CD8-positive, alpha-beta memory T cell (primary cell): ENCODE results near the gene RHOB. TPM values are rescaled to one million over a fixed set of nuclear protein-coding genes. Genes with fewer than 3 reads are reported as not detected.

Experiments
- CTCF ChIA-PET: fragments of 350-600 bp; sonication (Branson Sonifier 250); formaldehyde crosslinking; loops from one replicate; lab custom pipeline; 2021; ENCODE audit warnings: antibody characterized with exemption; lab: Charles Lee
- POLR2A ChIA-PET: fragments of 350-600 bp; sonication (Branson Sonifier 250); formaldehyde crosslinking; loops from one replicate; lab custom pipeline; 2021; ENCODE audit warnings: antibody characterized with exemption; lab: Charles Lee
- DNase-seq, 5 donors: peaks; one replicate each; pipeline versions ENCODE4 v3.0.0 to v3.0.0-alpha.2; 2020 to 2022; ENCODE audit warnings: mixed read lengths in 1 of 5
- H3K27ac ChIP-seq: one replicate; pipeline ENCODE4 v1.7.0; 2013; ENCODE audit warnings: low read depth, mild to moderate bottlenecking, low read length, moderate library complexity
- H3K27me3 ChIP-seq: 2 replicates; pipeline ENCODE4 v1.7.0; 2013; ENCODE audit warnings: low read length, mild to moderate bottlenecking; ENCODE audit not compliant: insufficient read depth, poor library complexity, severe bottlenecking
- H3K36me3 ChIP-seq: 2 replicates; pipeline ENCODE4 v1.7.0; 2013; ENCODE audit warnings: mild to moderate bottlenecking, low read length, moderate library complexity; ENCODE audit not compliant: insufficient read depth
- H3K4me1 ChIP-seq: 2 replicates; pipeline ENCODE4 v1.7.0; 2013; ENCODE audit warnings: mild to moderate bottlenecking, low read length, moderate library complexity; ENCODE audit not compliant: insufficient read depth
- H3K4me3 ChIP-seq: 2 replicates; pipeline ENCODE4 v1.7.0; 2013; ENCODE audit warnings: mild to moderate bottlenecking, low read length
- H3K9me3 ChIP-seq: 2 replicates; pipeline ENCODE4 v1.7.0; 2013; ENCODE audit warnings: mild to moderate bottlenecking, low read length
- H3K27ac Mint-ChIP-seq, 8 donors: one replicate each; pipeline ENCODE4 v1.8.0; 2020 to 2021; ENCODE audit warnings: mixed read lengths in 8 of 8, mild to moderate bottlenecking in 6 of 8, inconsistent platforms in 3 of 8, moderate library complexity in 3 of 8
- H3K27me3 Mint-ChIP-seq, 2 donors: one replicate each; pipeline ENCODE4 v1.8.0; 2020 to 2021; ENCODE audit warnings: mixed read lengths in 2 of 2, mild to moderate bottlenecking in 1 of 2, moderate library complexity in 1 of 2
- H3K36me3 Mint-ChIP-seq, 3 donors: one replicate each; pipeline ENCODE4 v1.8.0; 2020 to 2021; ENCODE audit warnings: mixed read lengths in 3 of 3, inconsistent platforms in 1 of 3, mild to moderate bottlenecking in 1 of 3
- H3K4me1 Mint-ChIP-seq, 3 donors: one replicate each; pipeline ENCODE4 v1.8.0; 2020 to 2021; ENCODE audit warnings: mixed read lengths in 3 of 3, inconsistent platforms in 1 of 3, mild to moderate bottlenecking in 1 of 3
- H3K4me3 Mint-ChIP-seq, 7 donors: one replicate each; pipeline ENCODE4 v1.8.0; 2020 to 2021; ENCODE audit warnings: mixed read lengths in 7 of 7, mild to moderate bottlenecking in 6 of 7, moderate library complexity in 4 of 7, inconsistent platforms in 2 of 7
- H3K9me3 Mint-ChIP-seq, 5 donors: one replicate each; pipeline ENCODE4 v1.8.0; 2020 to 2022; ENCODE audit warnings: mixed read lengths in 5 of 5, mild to moderate bottlenecking in 3 of 5, moderate library complexity in 2 of 5, inconsistent platforms in 1 of 5
- polyA plus RNA-seq: library from polyadenylated mRNA; unstranded; fragments of 300-500 nt; fragmentation: Illumina TruSeq; gene quantifications from one replicate; pipeline ENCODE4 v1.2.3, GENCODE V29; 2021
- total RNA-seq, 2 experiments: library from RNA; stranded (reverse); gene quantifications; one replicate each; pipeline ENCODE4 v1.2.3, GENCODE V29; 2021

RHOB gene
- total and polyA plus RNA-seq, 3 experiments from 2014 or later: 3.4 to 27.4 (median 27.4) TPM

DNA sequence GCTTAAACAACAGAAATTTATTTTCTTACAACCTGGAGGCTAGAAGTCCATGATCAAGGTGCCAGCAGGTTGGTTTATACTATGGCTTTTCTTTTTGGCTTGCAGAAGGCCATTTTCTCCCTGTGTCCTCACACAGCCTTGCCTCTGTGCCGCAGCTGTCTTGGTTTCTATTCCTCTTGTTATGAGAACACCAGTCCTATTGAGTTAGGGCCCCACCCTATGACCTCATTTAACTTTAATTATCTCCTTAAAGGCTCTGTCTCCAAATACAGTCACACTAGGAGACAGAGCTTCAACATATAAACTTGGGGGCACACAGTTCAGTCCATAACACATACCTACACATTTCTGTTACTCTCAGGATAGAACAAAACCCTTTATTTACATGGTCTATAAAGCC lies 17.3 kb upstream of the RHOB start:
- Mint-ChIP-seq H3K4me3 (no peak overlapping the region), H3K36me3 (no peaks in the 10 kb centered on the region), H3K9me3 (no peaks in the 10 kb centered on the region), H3K27ac (peak overlapping the region in 1 of 8 donors; percentile 58), H3K27me3 (peaks cover 3 to 6% of the 10 kb centered on the region in 2 donors), H3K4me1 (peaks cover 13 to 17% (median 13%) of the 10 kb centered on the region in 3 donors)
- H3K9me3 ChIP-seq: no peaks in the 10 kb centered on the region
- H3K36me3 ChIP-seq: no peaks in the 10 kb centered on the region
- no peak overlapping the region for H3K27ac ChIP-seq
- POLR2A ChIA-PET: no interaction called here
- CTCF ChIA-PET: no interaction called here
- H3K4me1 ChIP-seq: peaks cover 9% of the 10 kb centered on the region
- H3K27me3 ChIP-seq: no peaks in the 10 kb centered on the region
- DNase-seq: no peak
- H3K4me3 ChIP-seq: no peak overlapping the region

GRCh38 chr2:20430035-20430434 lies 16.8 kb upstream of the RHOB start:
- Mint-ChIP-seq H3K4me3 (no peak overlapping the region), H3K36me3 (peaks cover 0 to 2% (median 0%) of the 10 kb centered on the region in 3 donors), H3K9me3 (no peaks in the 10 kb centered on the region), H3K27ac (peak overlapping the region in 1 of 8 donors; percentile 0), H3K4me1 (peaks cover 8 to 12% (median 8%) of the 10 kb centered on the region in 3 donors), H3K27me3 (peaks cover 5% of the 10 kb centered on the region in 2 donors)
- no peaks in the 10 kb centered on the region for H3K36me3 ChIP-seq
- H3K4me1 ChIP-seq: peaks cover 4% of the 10 kb centered on the region
- no peak for DNase-seq
- no peak overlapping the region for H3K27ac ChIP-seq
- no peaks in the 10 kb centered on the region for H3K27me3 ChIP-seq
- no peak overlapping the region for H3K4me3 ChIP-seq
- ChIA-PET CTCF (no interaction called here), POLR2A (no interaction called here)
- no peaks in the 10 kb centered on the region for H3K9me3 ChIP-seq

GRCh38 chr2:20430461-20431300 lies 16.2 kb upstream of the RHOB start:
- no peak for DNase-seq
- no peaks in the 10 kb centered on the region for H3K9me3 Mint-ChIP-seq
- POLR2A ChIA-PET: no interaction called here

DNA sequence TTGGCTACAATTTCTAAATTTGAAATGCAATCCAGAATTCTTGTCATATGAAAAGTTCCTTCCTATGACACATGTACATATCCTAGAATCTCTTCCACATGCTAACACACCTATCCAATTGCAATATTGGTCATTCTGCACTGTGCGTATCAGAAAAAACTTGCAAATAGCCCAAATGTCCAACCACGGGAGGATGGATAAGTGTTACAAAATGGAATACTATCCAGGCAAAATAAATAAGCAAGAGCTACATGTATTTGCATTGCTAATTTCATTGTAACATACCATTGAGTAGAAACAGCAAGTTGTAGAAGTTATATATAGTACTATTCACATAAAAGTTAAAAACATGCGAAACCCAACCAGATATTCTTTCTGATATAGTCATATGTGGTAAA lies 15.6 kb upstream of the RHOB start:
- H3K4me1 ChIP-seq: no peaks in the 10 kb centered on the region

More at GRCh38 chr2:20430461-20431300, 16.2 kb upstream of the RHOB start:
- H3K27me3 ChIP-seq: no peaks in the 10 kb centered on the region
- Mint-ChIP-seq H3K36me3 (peaks cover 0 to 2% (median 0%) of the 10 kb centered on the region in 3 donors), H3K4me1 (peaks cover 2 to 5% (median 2%) of the 10 kb centered on the region in 3 donors), H3K27me3 (peaks cover 5 to 7% of the 10 kb centered on the region in 2 donors), H3K4me3 (no peak overlapping the region), H3K27ac (no peak overlapping the region)
- H3K36me3 ChIP-seq: no peaks in the 10 kb centered on the region
- no peaks in the 10 kb centered on the region for H3K4me1 ChIP-seq
- no peak overlapping the region for H3K27ac ChIP-seq
- H3K9me3 ChIP-seq: no peaks in the 10 kb centered on the region
- H3K4me3 ChIP-seq: no peak overlapping the region
- CTCF ChIA-PET: no interaction called here

DNA sequence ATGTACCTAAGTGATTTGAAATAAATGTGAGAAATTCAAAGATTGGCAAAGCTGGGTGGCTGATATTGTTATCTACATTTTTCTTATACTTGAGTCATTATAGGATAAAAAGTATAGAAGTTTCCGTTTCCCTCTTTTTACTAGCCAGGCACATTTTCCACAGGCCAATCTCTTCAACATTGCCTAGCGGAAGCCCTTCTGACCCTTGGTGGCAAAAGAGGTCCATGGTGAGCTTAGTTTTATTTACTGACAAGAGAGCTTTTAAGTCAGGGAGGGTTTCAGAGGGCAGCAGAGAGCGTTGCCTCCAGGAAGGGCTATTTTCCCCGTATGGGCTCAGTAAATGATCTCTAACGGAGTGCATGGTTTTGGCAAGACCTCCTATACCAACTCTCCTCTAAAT lies 15.1 kb upstream of the RHOB start:
- ChIA-PET POLR2A (no interaction called here), CTCF (no interaction called here)
- Mint-ChIP-seq H3K36me3 (peaks cover 0 to 2% (median 0%) of the 10 kb centered on the region in 3 donors), H3K27ac (no peak overlapping the region), H3K4me1 (no peaks in the 10 kb centered on the region), H3K9me3 (no peaks in the 10 kb centered on the region), H3K27me3 (peaks cover 9 to 12% of the 10 kb centered on the region in 2 donors), H3K4me3 (peak overlapping the region in 1 of 7 donors; percentile 20)
- no peak overlapping the region for H3K27ac ChIP-seq
- no peaks in the 10 kb centered on the region for H3K9me3 ChIP-seq
- no peak overlapping the region for H3K4me3 ChIP-seq
- no peak for DNase-seq
- no peaks in the 10 kb centered on the region for H3K36me3 ChIP-seq
- no peaks in the 10 kb centered on the region for H3K4me1 ChIP-seq
- no peaks in the 10 kb centered on the region for H3K27me3 ChIP-seq

More for the DNA sequence above, 15.6 kb upstream of the RHOB start:
- Mint-ChIP-seq H3K27ac (no peak overlapping the region), H3K27me3 (peaks cover 6 to 8% of the 10 kb centered on the region in 2 donors), H3K4me3 (no peak overlapping the region), H3K36me3 (peaks cover 0 to 2% (median 0%) of the 10 kb centered on the region in 3 donors), H3K9me3 (no peaks in the 10 kb centered on the region), H3K4me1 (no peaks in the 10 kb centered on the region)
- Histone ChIP-seq H3K27me3 (no peaks in the 10 kb centered on the region), H3K36me3 (no peaks in the 10 kb centered on the region), H3K9me3 (no peaks in the 10 kb centered on the region), H3K27ac (no peak overlapping the region), H3K4me3 (no peak overlapping the region)
- DNase-seq: no peak
- ChIA-PET CTCF (no interaction called here), POLR2A (no interaction called here)

DNA sequence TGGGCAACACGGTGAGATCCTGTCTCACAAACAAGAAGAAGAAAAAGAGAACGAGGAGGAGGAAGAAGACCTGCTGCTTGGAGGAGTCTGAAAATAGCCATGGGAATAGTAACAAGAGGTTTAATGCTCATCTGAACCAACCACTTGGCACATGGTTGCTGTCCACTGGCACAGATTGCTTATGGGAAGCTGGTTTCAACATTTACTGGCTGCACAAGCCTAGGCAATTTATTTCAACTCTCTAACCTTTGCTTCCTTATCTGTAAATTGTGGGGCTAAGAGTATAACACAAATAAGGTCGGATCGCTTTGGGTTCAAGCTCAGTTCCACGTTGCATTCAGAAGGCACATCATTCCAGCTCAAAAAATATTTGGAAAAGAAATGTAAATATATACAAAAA lies 14.2 kb upstream of the RHOB start:
- ChIA-PET POLR2A (no interaction called here), CTCF (interaction anchor here (1.0 to 1.4 kb wide), 4 partner anchors 8 to 210 kb away, joined by 3 to 6 read pairs (median 4); partner anchors contain the start of gene RHOB)
- Histone ChIP-seq H3K36me3 (no peaks in the 10 kb centered on the region), H3K27me3 (no peaks in the 10 kb centered on the region), H3K4me1 (no peaks in the 10 kb centered on the region), H3K9me3 (no peaks in the 10 kb centered on the region), H3K4me3 (no peak overlapping the region), H3K27ac (no peak overlapping the region)
- Mint-ChIP-seq H3K4me1 (no peaks in the 10 kb centered on the region), H3K27me3 (peaks cover 12 to 20% of the 10 kb centered on the region in 2 donors), H3K36me3 (peaks cover 0 to 2% (median 0%) of the 10 kb centered on the region in 3 donors), H3K4me3 (no peak overlapping the region), H3K9me3 (no peaks in the 10 kb centered on the region), H3K27ac (no peak overlapping the region)
- DNase-seq: no peak

- Histone ChIP-seq H3K4me1 (no peaks in the 10 kb centered on the region), H3K27me3 (no peaks in the 10 kb centered on the region), H3K36me3 (no peaks in the 10 kb centered on the region), H3K4me3 (no peak overlapping the region), H3K9me3 (no peaks in the 10 kb centered on the region), H3K27ac (no peak overlapping the region)
- peaks cover 0 to 2% (median 0%) of the 10 kb centered on the region in 3 donors for H3K36me3 Mint-ChIP-seq
- ChIA-PET POLR2A (no interaction called here), CTCF (interaction anchor here (1.0 to 1.4 kb wide), 4 partner anchors 9 to 209 kb away, joined by 3 to 6 read pairs (median 4); partner anchors contain the start of gene RHOB)
- no peaks in the 10 kb centered on the region for H3K9me3 Mint-ChIP-seq
- DNase-seq: no peak
- no peak overlapping the region for H3K4me3 Mint-ChIP-seq
- no peak overlapping the region for H3K27ac Mint-ChIP-seq
- H3K27me3 Mint-ChIP-seq: peaks cover 12 to 23% of the 10 kb centered on the region in 2 donors
- no peaks in the 10 kb centered on the region for H3K4me1 Mint-ChIP-seq
Measured at GRCh38 chr2:20433249-20433648, 13.6 kb upstream of the RHOB start.

DNA sequence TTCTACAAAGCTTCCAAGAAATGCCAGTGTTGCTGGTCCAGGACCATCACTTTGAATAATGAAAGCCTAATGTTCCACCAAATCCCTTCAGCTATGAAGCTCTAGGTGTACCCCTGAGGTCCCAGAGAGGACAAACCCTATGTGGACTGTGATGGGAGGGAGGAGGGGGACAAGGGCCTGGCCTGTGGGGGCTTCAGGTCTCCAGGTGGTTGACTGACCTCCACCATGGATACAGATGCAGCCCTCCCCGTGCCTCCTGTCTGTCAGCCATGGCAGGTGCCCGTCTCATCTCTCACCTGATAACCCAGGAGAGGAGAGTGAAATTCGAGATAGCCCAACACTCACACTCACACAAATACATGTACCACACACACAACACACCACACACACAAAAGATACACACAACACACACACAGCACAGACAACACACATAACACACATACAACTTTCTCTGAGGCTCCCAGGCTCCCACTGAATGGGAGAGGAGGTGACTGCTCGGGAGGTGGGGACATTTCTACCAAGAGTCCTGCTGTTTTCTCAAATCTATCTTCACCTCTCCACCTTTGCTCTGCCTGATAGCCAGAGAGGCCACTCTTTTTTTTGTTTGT lies 12.8 kb upstream of the RHOB start:
- no peak overlapping the region for H3K4me3 ChIP-seq
- Mint-ChIP-seq H3K36me3 (peaks cover 0 to 2% (median 0%) of the 10 kb centered on the region in 3 donors), H3K4me1 (no peaks in the 10 kb centered on the region), H3K9me3 (no peaks in the 10 kb centered on the region), H3K27me3 (peaks cover 12 to 29% of the 10 kb centered on the region in 2 donors), H3K27ac (peak overlapping the region in 1 of 8 donors; percentile 7), H3K4me3 (no peak overlapping the region)
- ChIA-PET POLR2A (no interaction called here), CTCF (interaction anchor here (1.3 to 1.4 kb wide), 2 partner anchors 13 to 208 kb away, joined by 3 to 4 read pairs; partner anchors contain the start of gene RHOB)
- no peaks in the 10 kb centered on the region for H3K36me3 ChIP-seq
- no peaks in the 10 kb centered on the region for H3K9me3 ChIP-seq
- no peaks in the 10 kb centered on the region for H3K27me3 ChIP-seq
- H3K4me1 ChIP-seq: no peaks in the 10 kb centered on the region
- DNase-seq: no peak
- no peak overlapping the region for H3K27ac ChIP-seq
